Lower leg skin (tissue), 3 donors: Measurements from ENCODE around the gene COBL.

Source experiments
- CTCF ChIP-seq, 3 donors: fragments of 450-650 bp; IDR thresholded peaks; one replicate each; pipeline ENCODE4 v1.5.1; 2016; ENCODE audit warnings: antibody characterized with exemption in 3 of 3, mild to moderate bottlenecking in 3 of 3, moderate library complexity in 2 of 3
- POLR2A ChIP-seq, 2 donors: fragments of 450-650 bp; IDR thresholded peaks; one replicate each; pipeline ENCODE4 v1.6.1; 2016 to 2017; ENCODE audit warnings: antibody characterized with exemption in 2 of 2, mild to moderate bottlenecking in 1 of 2, moderate library complexity in 1 of 2

DNA sequence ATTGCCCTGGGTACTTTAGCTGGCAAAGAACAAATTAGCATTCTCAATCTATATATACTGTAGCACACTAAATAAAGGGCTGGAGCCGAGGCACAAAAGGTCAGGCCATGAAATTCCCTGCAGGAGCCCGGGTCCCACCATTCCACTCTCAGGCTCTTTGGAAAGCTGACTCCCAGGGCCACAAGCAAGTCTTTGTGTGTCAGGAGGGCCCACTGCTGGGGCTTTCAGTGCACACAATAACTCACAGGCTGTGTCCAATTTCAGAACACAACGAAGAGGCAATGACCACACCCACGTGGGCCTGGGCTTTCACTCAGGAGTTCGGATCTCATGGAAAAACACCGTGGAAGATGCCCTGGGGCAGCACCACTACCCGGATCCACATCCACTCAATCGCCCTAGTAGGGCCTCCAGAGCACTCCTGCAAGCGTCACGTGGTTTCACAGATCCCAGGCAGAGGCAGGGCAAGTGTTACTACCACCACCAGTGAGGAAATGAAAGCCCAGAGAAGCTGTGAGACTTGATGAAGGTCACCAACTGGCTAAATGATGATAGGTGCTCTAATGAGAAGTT, 60.3 kb downstream of the COBL start:
- no peak for TF ChIP-seq CTCF (IDR thresholded peaks at IDR 0.05)
- no peak for TF ChIP-seq POLR2A (IDR thresholded peaks at IDR 0.05)
